Mammary epithelial cell (primary cell): ENCODE data around the gene MARCHF2.

Source experiments
- EZH2 ChIP-seq: IDR thresholded peaks from 2 replicates; pipeline ENCODE4 v1.6.1; 2012; ENCODE audit warnings: low read length, inconsistent platforms, borderline replicate concordance
- TF ChIP-seq, protein P1 (sequence below), 2 donors: IDR thresholded peaks in 1 of 2; conservative IDR thresholded peaks in 1 of 2; 2 replicates each; pipeline ENCODE4 v1.5.1; 2011 to 2012; ENCODE audit warnings: inconsistent platforms in 2 of 2, low read length in 2 of 2, mild to moderate bottlenecking in 2 of 2, control low read depth in 1 of 2, low read depth in 1 of 2; ENCODE audit not compliant: insufficient read depth in 1 of 2; ENCODE audit errors: extremely low read depth in 1 of 2

DNA sequence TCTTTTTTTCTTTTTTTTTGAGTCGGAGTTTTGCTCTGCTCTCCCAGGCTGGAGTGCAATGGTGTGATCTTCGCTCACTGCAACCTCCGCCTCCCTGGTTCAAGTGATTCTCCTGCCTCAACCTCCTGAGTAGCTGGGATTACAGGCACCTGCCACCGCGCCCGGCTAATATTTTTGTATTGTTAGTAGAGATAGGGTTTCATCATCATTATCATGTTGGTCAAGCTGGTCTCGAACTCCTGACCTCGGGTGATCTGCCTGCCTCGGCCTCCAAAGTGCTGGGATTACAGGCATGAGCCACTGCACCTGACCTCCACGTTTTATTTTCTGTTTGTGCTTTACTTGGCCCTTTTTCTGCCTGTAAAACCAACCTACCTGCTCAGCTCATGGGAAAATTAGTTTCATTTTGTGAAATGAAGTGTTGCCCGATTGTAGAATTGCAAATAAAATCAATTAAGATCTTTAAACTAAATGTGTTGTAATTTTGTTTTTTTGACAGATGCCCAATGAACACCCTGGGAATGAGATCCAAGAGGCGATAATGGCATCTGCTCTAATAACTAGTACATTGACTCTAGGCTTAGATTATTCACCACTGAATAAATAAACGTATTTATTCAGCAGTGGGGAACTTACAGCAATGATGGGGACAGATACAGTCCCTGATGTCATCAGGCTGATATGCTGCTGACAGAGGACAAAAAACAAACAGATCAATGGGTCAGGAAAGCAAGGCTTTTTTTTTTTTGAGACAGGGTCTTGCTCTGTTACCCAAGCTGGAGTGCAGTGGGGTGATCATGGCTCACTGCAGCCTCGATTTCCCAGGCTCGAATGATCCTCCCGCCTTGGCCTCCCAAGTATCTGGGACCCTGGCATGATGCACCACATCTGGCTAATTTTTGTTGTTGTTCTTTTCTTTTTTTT, 25.2 kb upstream of the MARCHF2 start:
- TF ChIP-seq, protein P1, sequence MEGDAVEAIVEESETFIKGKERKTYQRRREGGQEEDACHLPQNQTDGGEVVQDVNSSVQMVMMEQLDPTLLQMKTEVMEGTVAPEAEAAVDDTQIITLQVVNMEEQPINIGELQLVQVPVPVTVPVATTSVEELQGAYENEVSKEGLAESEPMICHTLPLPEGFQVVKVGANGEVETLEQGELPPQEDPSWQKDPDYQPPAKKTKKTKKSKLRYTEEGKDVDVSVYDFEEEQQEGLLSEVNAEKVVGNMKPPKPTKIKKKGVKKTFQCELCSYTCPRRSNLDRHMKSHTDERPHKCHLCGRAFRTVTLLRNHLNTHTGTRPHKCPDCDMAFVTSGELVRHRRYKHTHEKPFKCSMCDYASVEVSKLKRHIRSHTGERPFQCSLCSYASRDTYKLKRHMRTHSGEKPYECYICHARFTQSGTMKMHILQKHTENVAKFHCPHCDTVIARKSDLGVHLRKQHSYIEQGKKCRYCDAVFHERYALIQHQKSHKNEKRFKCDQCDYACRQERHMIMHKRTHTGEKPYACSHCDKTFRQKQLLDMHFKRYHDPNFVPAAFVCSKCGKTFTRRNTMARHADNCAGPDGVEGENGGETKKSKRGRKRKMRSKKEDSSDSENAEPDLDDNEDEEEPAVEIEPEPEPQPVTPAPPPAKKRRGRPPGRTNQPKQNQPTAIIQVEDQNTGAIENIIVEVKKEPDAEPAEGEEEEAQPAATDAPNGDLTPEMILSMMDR (conservative IDR thresholded peaks at IDR 0.05 in 1 of 2, IDR thresholded peaks at IDR 0.05 in 1 of 2; ENCODE audit: extremely low read depth in 1 of 2, insufficient read depth in 1 of 2, low read depth in 1 of 2, low read length in 2 of 2) = no peak
- TF ChIP-seq EZH2 = no peak
